ENCODE results near the gene PIGU. TPM values are rescaled to one million over a fixed set of nuclear protein-coding genes. Genes with fewer than 3 reads are reported as not detected.

Gene PIGU
- total and polyA plus RNA-seq, 8 donors, result 0.45 to 21.3 (median 10.3) TPM

GRCh38 chr20:34632870-34633452 is 43.9 kb downstream of the PIGU start:
- TF ChIP-seq EP300 (IDR thresholded peaks at IDR 0.05) (no peak), POLR2AphosphoS5 (IDR thresholded peaks at IDR 0.05) (no peak), CTCF (IDR thresholded peaks at IDR 0.05) (no peak), POLR2A (IDR thresholded peaks at IDR 0.05) (no peak)
- Histone ChIP-seq H3K4me1 (peaks cover 0 to 27% (median 7%) of the 10 kb centered on the region in 4 donors), H3K9me3 (no peaks in the 10 kb centered on the region), H3K36me3 (peaks cover 5 to 65% (median 47%) of the 10 kb centered on the region in 4 donors), H3K27ac (no peak overlapping the region), H3K4me3 (no peak overlapping the region), H3K27me3 (no peaks in the 10 kb centered on the region)
- DNase-seq, result no peak
- intact Hi-C loops (cut with DNase I; ENCODE audit: low total_unique reads), result no loop called here
- WGBS, 5 donors, result 88 to 100% (median 97%) methylated on average over 3 of the region's 3 CpGs

GRCh38 chr20:34629904-34630303 is 47.0 kb downstream of the PIGU start:
- H3K27me3 ChIP-seq, result no peaks in the 10 kb centered on the region
- TF ChIP-seq POLR2AphosphoS5 (IDR thresholded peaks at IDR 0.05) (no peak), POLR2A (IDR thresholded peaks at IDR 0.05) (no peak), CTCF (IDR thresholded peaks at IDR 0.05) (no peak), EP300 (IDR thresholded peaks at IDR 0.05) (no peak)
- H3K9me3 ChIP-seq, result no peaks in the 10 kb centered on the region
- H3K4me1 ChIP-seq, result peaks cover 0 to 16% (median 3%) of the 10 kb centered on the region in 4 donors
- H3K4me3 ChIP-seq, result no peak overlapping the region
- WGBS, 5 donors, result 85 to 100% (median 97%) methylated on average over 1 of the region's 1 CpG
- peaks cover 5 to 39% (median 32%) of the 10 kb centered on the region in 4 donors for H3K36me3 ChIP-seq
- DNase-seq, result no peak
- intact Hi-C loops (cut with DNase I; ENCODE audit: low total_unique reads), result no loop called here
- no peak overlapping the region for H3K27ac ChIP-seq

GRCh38 chr20:34629342-34629741 is 47.5 kb downstream of the PIGU start:
- 60 to 71% (median 66%) methylated on average over 1 of the region's 1 CpG for WGBS, 5 donors
- no peak for DNase-seq

GRCh38 chr20:34628026-34628425 is 48.9 kb downstream of the PIGU start:
- peak in 1 of 2 donors; percentile 30 for DNase-seq
- Histone ChIP-seq H3K4me3 (no peak overlapping the region), H3K27ac (no peak overlapping the region), H3K27me3 (no peaks in the 10 kb centered on the region), H3K36me3 (peaks cover 0 to 22% (median 17%) of the 10 kb centered on the region in 4 donors), H3K4me1 (peaks cover 0 to 6% (median 3%) of the 10 kb centered on the region in 4 donors), H3K9me3 (no peaks in the 10 kb centered on the region)
- TF ChIP-seq CTCF (IDR thresholded peaks at IDR 0.05), result no peak
- TF ChIP-seq EP300 (IDR thresholded peaks at IDR 0.05), result no peak
- no peak for TF ChIP-seq POLR2A (IDR thresholded peaks at IDR 0.05)
- TF ChIP-seq POLR2AphosphoS5 (IDR thresholded peaks at IDR 0.05), result no peak
- 26 to 56% (median 43%) methylated on average over 2 of the region's 2 CpGs for WGBS, 5 donors
- intact Hi-C loops (cut with DNase I; ENCODE audit: low total_unique reads), result no loop called here

More at GRCh38 chr20:34629342-34629741, 47.5 kb downstream of the PIGU start:
- Histone ChIP-seq H3K9me3 (no peaks in the 10 kb centered on the region), H3K36me3 (peaks cover 5 to 34% (median 29%) of the 10 kb centered on the region in 4 donors), H3K4me3 (no peak overlapping the region), H3K27ac (no peak overlapping the region), H3K4me1 (peaks cover 0 to 11% (median 3%) of the 10 kb centered on the region in 4 donors), H3K27me3 (no peaks in the 10 kb centered on the region)
- TF ChIP-seq POLR2A (IDR thresholded peaks at IDR 0.05), result no peak
- TF ChIP-seq POLR2AphosphoS5 (IDR thresholded peaks at IDR 0.05), result no peak
- TF ChIP-seq CTCF (IDR thresholded peaks at IDR 0.05), result no peak
- no peak for TF ChIP-seq EP300 (IDR thresholded peaks at IDR 0.05)
- intact Hi-C loops (cut with DNase I; ENCODE audit: low total_unique reads), result no loop called here

Data from stomach (tissue), 9 donors.